Left lung (tissue), 10 donors: ENCODE data around the gene COQ9. TPM values are rescaled to one million over a fixed set of nuclear protein-coding genes. Genes with fewer than 3 reads are reported as not detected.

Source experiments
- ATAC-seq: fragments of 200-7000 bp; cut with Tn5 transposase; one replicate; pipeline ENCODE4 v1.9.1; 2020; ENCODE audit warnings: moderate library complexity
- DNase-seq, 4 donors: peaks; one replicate each; pipeline ENCODE4 v3.0.0-alpha.2; 2013 to 2020
- H3K27ac ChIP-seq, 2 donors: fragments of 200-600 bp; sonication (generic) in 1 of 2; one replicate each; pipeline versions ENCODE4 v1.5.0 to v1.8.0; 2020 to 2021
- H3K27me3 ChIP-seq, 2 donors: fragments of 200-600 bp; sonication (generic) in 1 of 2; one replicate each; pipeline versions ENCODE4 v1.5.0 to v1.8.0; 2020 to 2021
- H3K36me3 ChIP-seq, 2 donors: fragments of 200-600 bp; sonication (generic) in 1 of 2; one replicate each; pipeline versions ENCODE4 v1.5.0 to v1.8.0; 2020 to 2021
- H3K4me1 ChIP-seq, 2 donors: fragments of 200-600 bp; one replicate each; pipeline ENCODE4 v1.8.0; 2021
- H3K4me3 ChIP-seq, 2 donors: fragments of 200-600 bp; sonication (generic) in 1 of 2; one replicate each; pipeline versions ENCODE4 v1.5.0 to v1.8.0; 2020 to 2021; ENCODE audit warnings: mild to moderate bottlenecking in 1 of 2
- H3K9me3 ChIP-seq, 2 donors: fragments of 200-600 bp; sonication (generic) in 1 of 2; one replicate each; pipeline versions ENCODE4 v1.5.0 to v1.8.0; 2020 to 2021
- intact Hi-C, 2 donors: fragments of 100-400 bp; cut with DNase I; formaldehyde crosslinking; loops; one replicate each; pipeline versions ENCODE4 v1.11.2 to v1.14.2; 2022
- polyA plus RNA-seq, 6 donors: library from polyadenylated mRNA; unstranded; fragments of 120-200 nt; gene quantifications; one replicate each; pipeline ENCODE4 v1.2.1, GENCODE V29; 2013; ENCODE audit not compliant: insufficient read length in 6 of 6
- total RNA-seq, 2 donors: library from RNA; stranded (reverse); fragmentation: NEBNext Ultra II Directional; extraction: Animal tissue kit (Norgen Biotek cat#: 25700); gene quantifications; one replicate each; pipeline ENCODE4 v1.2.1, GENCODE V29; 2021
- TF ChIP-seq, protein P1 (sequence below), 2 donors: fragments of 200-600 bp; sonication (generic) in 1 of 2; IDR thresholded peaks; one replicate each; pipeline versions ENCODE4 v1.5.0 to v1.8.0; 2021; ENCODE audit warnings: antibody characterized with exemption in 2 of 2
- donor health status: DM: no; HTN: yes; CAD: no.
- donor health status: DM: no; HTN: no; CAD: no.

The COQ9 gene
- total and polyA plus RNA-seq, 8 donors = 47.3 to 67.8 (median 60.7) TPM

- Histone ChIP-seq H3K27ac (no peak overlapping the region), H3K9me3 (no peaks in the 10 kb centered on the region), H3K36me3 (no peaks in the 10 kb centered on the region), H3K4me3 (no peak overlapping the region), H3K4me1 (peaks cover 0 to 12% of the 10 kb centered on the region in 2 donors), H3K27me3 (no peaks in the 10 kb centered on the region)
- TF ChIP-seq, protein P1, sequence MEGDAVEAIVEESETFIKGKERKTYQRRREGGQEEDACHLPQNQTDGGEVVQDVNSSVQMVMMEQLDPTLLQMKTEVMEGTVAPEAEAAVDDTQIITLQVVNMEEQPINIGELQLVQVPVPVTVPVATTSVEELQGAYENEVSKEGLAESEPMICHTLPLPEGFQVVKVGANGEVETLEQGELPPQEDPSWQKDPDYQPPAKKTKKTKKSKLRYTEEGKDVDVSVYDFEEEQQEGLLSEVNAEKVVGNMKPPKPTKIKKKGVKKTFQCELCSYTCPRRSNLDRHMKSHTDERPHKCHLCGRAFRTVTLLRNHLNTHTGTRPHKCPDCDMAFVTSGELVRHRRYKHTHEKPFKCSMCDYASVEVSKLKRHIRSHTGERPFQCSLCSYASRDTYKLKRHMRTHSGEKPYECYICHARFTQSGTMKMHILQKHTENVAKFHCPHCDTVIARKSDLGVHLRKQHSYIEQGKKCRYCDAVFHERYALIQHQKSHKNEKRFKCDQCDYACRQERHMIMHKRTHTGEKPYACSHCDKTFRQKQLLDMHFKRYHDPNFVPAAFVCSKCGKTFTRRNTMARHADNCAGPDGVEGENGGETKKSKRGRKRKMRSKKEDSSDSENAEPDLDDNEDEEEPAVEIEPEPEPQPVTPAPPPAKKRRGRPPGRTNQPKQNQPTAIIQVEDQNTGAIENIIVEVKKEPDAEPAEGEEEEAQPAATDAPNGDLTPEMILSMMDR (IDR thresholded peaks at IDR 0.05) = no peak
- ATAC-seq = no peak
- peak in 1 of 4 donors; percentile 35 for DNase-seq
- intact Hi-C loops = no loop called here
Measured at GRCh38 chr16:57507136-57508034, 60.1 kb downstream of the COQ9 start.

DNA sequence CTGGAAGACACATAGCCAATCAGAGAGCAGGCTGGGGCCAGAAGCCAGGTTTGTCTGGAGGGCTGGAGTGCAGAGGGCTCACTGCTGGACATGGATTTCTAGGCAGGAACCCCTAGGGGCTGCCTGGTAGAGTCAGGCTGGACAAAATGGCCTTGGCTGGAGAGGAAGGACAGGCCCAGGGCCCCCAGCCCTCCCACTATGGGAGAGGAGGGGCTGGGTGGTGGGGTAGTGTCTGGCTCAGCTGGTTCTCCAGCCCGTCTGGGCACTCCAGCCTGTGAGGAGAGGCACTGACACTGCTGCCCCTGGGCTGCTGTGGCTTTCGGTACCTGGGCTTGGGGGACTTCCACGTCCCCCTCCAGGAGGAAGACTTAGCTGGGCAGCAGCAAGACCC lies 60.8 kb downstream of the COQ9 start:
- Histone ChIP-seq H3K4me1 (peaks cover 0 to 7% of the 10 kb centered on the region in 2 donors), H3K36me3 (no peaks in the 10 kb centered on the region), H3K4me3 (no peak overlapping the region), H3K9me3 (no peaks in the 10 kb centered on the region), H3K27me3 (no peaks in the 10 kb centered on the region), H3K27ac (no peak overlapping the region)
- intact Hi-C loops = no loop called here
- TF ChIP-seq, protein P1 (IDR thresholded peaks at IDR 0.05) = no peak
- DNase-seq (peak in 1 of 4 donors; percentile 56), ATAC-seq (no peak)

DNA sequence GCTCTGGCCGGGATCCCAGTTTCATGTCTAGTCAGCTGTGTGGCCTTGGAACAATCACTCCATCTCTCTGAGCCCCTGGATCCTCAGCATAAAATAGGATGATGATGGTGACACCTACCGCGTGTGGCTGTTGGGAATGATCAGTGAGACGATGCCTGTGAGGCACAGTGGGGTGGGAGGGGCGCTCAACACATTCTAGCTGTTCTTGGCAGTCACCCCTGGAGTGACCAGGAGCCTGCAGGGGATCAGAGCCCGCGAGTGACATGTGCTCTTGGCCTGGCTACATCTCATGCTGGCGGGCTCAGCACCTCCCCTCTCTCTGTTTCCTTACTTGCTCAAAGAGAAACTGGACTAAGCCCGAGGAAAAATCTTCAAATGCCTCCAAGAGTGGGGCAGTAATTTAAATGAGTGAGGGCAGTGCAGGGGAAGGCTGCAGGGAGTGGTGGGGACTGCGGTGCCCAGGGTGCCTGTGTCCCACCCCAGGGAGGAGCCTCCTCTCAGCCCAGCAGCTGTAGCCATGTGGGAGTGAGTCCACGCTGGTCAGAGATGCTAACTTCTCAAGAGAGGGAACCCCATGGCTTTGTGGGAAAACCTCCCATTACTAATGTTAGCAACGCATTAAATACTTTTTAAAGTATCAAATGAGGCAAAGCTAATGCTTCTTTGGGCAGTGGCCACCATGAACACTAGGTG lies 62.1 kb downstream of the COQ9 start:
- Histone ChIP-seq H3K27me3 (no peaks in the 10 kb centered on the region), H3K4me3 (no peak overlapping the region), H3K4me1 (peaks cover 3 to 19% of the 10 kb centered on the region in 2 donors), H3K36me3 (no peaks in the 10 kb centered on the region), H3K9me3 (no peaks in the 10 kb centered on the region), H3K27ac (no peak overlapping the region)
- no peak for ATAC-seq
- intact Hi-C loops = no loop called here
- peak in 1 of 4 donors; percentile 33 for DNase-seq
- TF ChIP-seq, protein P1 (IDR thresholded peaks at IDR 0.05) = no peak

DNA sequence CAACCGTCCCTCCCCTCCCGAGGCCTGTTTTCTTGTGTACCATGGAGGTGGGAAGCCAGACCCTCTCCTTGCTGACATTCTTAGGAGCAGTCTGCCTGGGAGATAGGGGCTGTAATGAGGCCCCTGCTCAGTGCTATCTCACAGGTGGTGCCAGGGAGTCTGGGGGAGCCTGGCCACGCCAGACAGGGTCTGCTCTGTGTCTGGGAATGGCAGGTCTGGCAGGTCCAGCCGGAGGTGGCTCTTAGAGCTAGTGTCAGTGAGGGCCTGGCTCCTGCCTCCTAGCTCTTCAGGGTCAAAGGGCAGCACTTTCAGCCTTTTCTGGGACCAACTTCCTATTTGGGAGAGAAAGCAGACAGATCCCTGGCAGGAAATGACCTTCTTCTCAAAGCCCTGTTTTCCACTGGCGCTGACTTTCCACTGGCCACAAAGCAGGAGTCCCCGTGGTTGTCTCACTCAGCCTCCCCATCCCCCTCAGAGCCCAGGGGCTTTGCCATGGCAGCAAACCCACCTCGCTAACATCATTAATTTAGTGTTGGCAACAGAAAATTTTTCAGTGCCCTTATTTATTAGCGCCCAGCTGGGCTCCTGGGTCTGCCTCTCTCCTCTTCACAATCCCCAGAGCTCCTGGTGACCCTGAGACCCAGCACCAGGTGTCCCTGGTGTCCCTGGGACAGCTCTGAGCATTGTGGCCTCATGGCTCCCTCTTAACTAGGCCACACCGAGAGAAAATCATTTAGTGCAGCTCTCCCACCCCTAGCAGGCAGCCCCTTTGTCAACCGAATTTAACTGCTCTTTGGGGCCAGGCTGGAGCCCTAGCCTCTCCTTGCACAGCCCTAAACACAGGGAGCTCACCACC lies 63.0 kb downstream of the COQ9 start:
- peak in 1 of 4 donors; percentile 47 for DNase-seq
- peaks cover 8 to 28% of the 10 kb centered on the region in 2 donors for H3K4me1 ChIP-seq
- H3K27ac ChIP-seq = no peak overlapping the region
- H3K27me3 ChIP-seq = no peaks in the 10 kb centered on the region
- no peak for ATAC-seq
- intact Hi-C loops = no loop called here
- H3K9me3 ChIP-seq = no peaks in the 10 kb centered on the region
- no peaks in the 10 kb centered on the region for H3K36me3 ChIP-seq
- no peak overlapping the region for H3K4me3 ChIP-seq
- TF ChIP-seq, protein P1 (IDR thresholded peaks at IDR 0.05) = no peak

Other genes with a start within 250 kb of the COQ9 start
- gene ARL2BP, start 202.2 kb upstream of the COQ9 start, total RNA-seq = 10 to 100 TPM; 51.4 to 69.3 TPM
- gene ARL2BP, start 202.2 kb upstream of the COQ9 start, polyA plus RNA-seq = 10 to 100 TPM; 64.7 to 76.1 (median 67.4) TPM
- gene PLLP, start 162.8 kb upstream of the COQ9 start, total RNA-seq = 10 to 100 TPM; 50.6 to 70.6 TPM
- 1 to 10 TPM; 3.5 to 7.7 (median 4.6) TPM for gene PLLP, start 162.8 kb upstream of the COQ9 start, polyA plus RNA-seq
- 1 to 10 TPM; 1.6 to 2.4 TPM for gene CCL22, start 88.7 kb upstream of the COQ9 start, total RNA-seq
- under 1 TPM; 0.08 to 0.22 (median 0.18) TPM for gene CCL22, start 88.7 kb upstream of the COQ9 start, polyA plus RNA-seq
- 10 to 100 TPM; 20.3 to 27.8 TPM for gene CX3CL1, start 75.0 kb upstream of the COQ9 start, total RNA-seq
- gene CX3CL1, start 75.0 kb upstream of the COQ9 start, polyA plus RNA-seq = 10 to 100 TPM in 4 of 6 donors, 1 to 10 TPM in 2; 8.6 to 11.8 (median 10.5) TPM
- 1 to 10 TPM; 1.1 to 6.4 TPM for gene CCL17, start 42.7 kb upstream of the COQ9 start, total RNA-seq
- under 1 TPM in 1 of 6 donors, not detected in 5; 0.43 TPM for gene CCL17, start 42.7 kb upstream of the COQ9 start, polyA plus RNA-seq
- 10 to 100 TPM; 48.6 to 51.5 TPM for gene CIAPIN1, start 94 bp upstream of the COQ9 start, total RNA-seq
- gene CIAPIN1, start 94 bp upstream of the COQ9 start, polyA plus RNA-seq = 10 to 100 TPM; 64.9 to 87.7 (median 81.4) TPM
- 10 to 100 TPM; 76.5 to 85.2 TPM for gene POLR2C, start 15.2 kb downstream of the COQ9 start, total RNA-seq
- gene POLR2C, start 15.2 kb downstream of the COQ9 start, polyA plus RNA-seq = 10 to 100 TPM; 71.0 to 85.9 (median 81.9) TPM
- 100 to 1,000 TPM in 1 of 2 donors, 10 to 100 TPM in 1; 41.8 to 108 TPM for gene DOK4, start 39.0 kb downstream of the COQ9 start, total RNA-seq
- 10 to 100 TPM; 27.7 to 34.4 (median 30.0) TPM for gene DOK4, start 39.0 kb downstream of the COQ9 start, polyA plus RNA-seq
- 1 to 10 TPM; 5.2 to 9.3 TPM for gene CCDC102A, start 89.1 kb downstream of the COQ9 start, total RNA-seq
- gene CCDC102A, start 89.1 kb downstream of the COQ9 start, polyA plus RNA-seq = 10 to 100 TPM; 11.5 to 18.4 (median 15.4) TPM
- under 1 TPM; 0.92 to 0.99 TPM for gene ADGRG5, start 95.2 kb downstream of the COQ9 start, total RNA-seq
- 1 to 10 TPM in 1 of 6 donors, under 1 TPM in 5; 0.58 to 1.3 (median 0.72) TPM for gene ADGRG5, start 95.2 kb downstream of the COQ9 start, polyA plus RNA-seq
- gene ADGRG1, start 181.2 kb downstream of the COQ9 start, total RNA-seq = 10 to 100 TPM; 53.2 to 78.4 TPM
- gene ADGRG1, start 181.2 kb downstream of the COQ9 start, polyA plus RNA-seq = 10 to 100 TPM; 17.3 to 23.1 (median 18.9) TPM
- gene ADGRG3, start 220.8 kb downstream of the COQ9 start, total RNA-seq = 10 to 100 TPM in 1 of 2 donors, 1 to 10 TPM in 1; 1.1 to 29.8 TPM
- gene ADGRG3, start 220.8 kb downstream of the COQ9 start, polyA plus RNA-seq = 1 to 10 TPM in 4 of 6 donors, under 1 TPM in 2; 0.70 to 1.9 (median 1.1) TPM
- gene DRC7, start 247.3 kb downstream of the COQ9 start, total RNA-seq = 1 to 10 TPM in 1 of 2 donors, under 1 TPM in 1; 0.52 to 3.8 TPM
- gene DRC7, start 247.3 kb downstream of the COQ9 start, polyA plus RNA-seq = 1 to 10 TPM; 1.1 to 4.3 (median 2.4) TPM